ENCODE measurements around the gene ENTPD2.

DNA sequence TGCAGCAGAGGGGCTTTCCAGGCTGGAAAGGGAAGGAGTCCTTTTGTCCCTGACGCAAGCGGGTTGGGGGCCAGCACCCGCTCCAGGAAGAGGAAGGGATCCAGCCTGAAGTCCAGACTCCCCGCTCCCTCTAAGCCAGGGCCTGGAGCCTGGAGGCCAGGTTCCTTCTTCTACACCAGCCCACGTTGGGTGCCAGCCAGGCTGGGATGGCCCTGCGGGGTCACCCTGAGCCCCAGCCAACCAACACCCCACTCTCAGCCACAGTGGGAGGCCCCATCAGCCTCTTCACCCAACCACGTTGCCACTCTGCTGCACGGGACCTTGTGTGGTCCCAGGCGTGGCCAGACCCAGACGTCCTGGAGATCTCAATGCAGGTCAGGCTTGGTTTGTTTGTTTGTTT is 21.0 kb downstream of the ENTPD2 start:
- TF ChIP-seq FOS (IDR thresholded peaks at IDR 0.05; ENCODE audit: low read depth, low read length) (no peak), BHLHE40 (IDR thresholded peaks at IDR 0.05; ENCODE audit: low read depth, low read length) (no peak), MAFK (IDR thresholded peaks at IDR 0.05; ENCODE audit: low read depth, low read length) (no peak)
- TF ChIP-seq, protein P1, sequence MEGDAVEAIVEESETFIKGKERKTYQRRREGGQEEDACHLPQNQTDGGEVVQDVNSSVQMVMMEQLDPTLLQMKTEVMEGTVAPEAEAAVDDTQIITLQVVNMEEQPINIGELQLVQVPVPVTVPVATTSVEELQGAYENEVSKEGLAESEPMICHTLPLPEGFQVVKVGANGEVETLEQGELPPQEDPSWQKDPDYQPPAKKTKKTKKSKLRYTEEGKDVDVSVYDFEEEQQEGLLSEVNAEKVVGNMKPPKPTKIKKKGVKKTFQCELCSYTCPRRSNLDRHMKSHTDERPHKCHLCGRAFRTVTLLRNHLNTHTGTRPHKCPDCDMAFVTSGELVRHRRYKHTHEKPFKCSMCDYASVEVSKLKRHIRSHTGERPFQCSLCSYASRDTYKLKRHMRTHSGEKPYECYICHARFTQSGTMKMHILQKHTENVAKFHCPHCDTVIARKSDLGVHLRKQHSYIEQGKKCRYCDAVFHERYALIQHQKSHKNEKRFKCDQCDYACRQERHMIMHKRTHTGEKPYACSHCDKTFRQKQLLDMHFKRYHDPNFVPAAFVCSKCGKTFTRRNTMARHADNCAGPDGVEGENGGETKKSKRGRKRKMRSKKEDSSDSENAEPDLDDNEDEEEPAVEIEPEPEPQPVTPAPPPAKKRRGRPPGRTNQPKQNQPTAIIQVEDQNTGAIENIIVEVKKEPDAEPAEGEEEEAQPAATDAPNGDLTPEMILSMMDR (conservative IDR thresholded peaks at IDR 0.05; ENCODE audit: low read depth, low read length), result no peak

Measured in IMR-90 (cell line).